RWPE2 (cell line): Measurements from ENCODE around the gene CDC42EP4.
A peak's percentile ranks its signal among the peaks of the same experiment; 100 is the strongest.

Experiments used
- ATAC-seq: fragments of 200-7000 bp; cut with Tn5 transposase; 3 replicates; pipeline ENCODE4 v1.9.1; 2021; ENCODE audit warnings: low read depth
- DNase-seq: peaks from one replicate; pipeline ENCODE4 v3.0.0-alpha.2; 2020; ENCODE audit warnings: low spot score
- H3K27ac ChIP-seq: fragments of 450-650 bp; 2 replicates; pipeline ENCODE4 v1.5.1; 2017; ENCODE audit warnings: mild to moderate bottlenecking; ENCODE audit not compliant: poor library complexity, severe bottlenecking
- H3K27me3 ChIP-seq: fragments of 250-450 bp; sonication (Bioruptor Pico); 2 replicates; pipeline ENCODE4 v1.5.1; 2021; ENCODE audit warnings: mild to moderate bottlenecking, moderate library complexity; ENCODE audit not compliant: insufficient read depth, poor library complexity, severe bottlenecking
- H3K36me3 ChIP-seq: fragments of 250-450 bp; sonication (Bioruptor Pico); 2 replicates; pipeline ENCODE4 v1.5.1; 2020; ENCODE audit warnings: low read depth, mild to moderate bottlenecking, moderate library complexity
- H3K4me1 ChIP-seq: fragments of 250-450 bp; sonication (Bioruptor Pico); 2 replicates; pipeline ENCODE4 v1.5.1; 2021; ENCODE audit warnings: mild to moderate bottlenecking, moderate library complexity; ENCODE audit not compliant: insufficient read depth, poor library complexity, severe bottlenecking
- H3K4me3 ChIP-seq: fragments of 250-450 bp; sonication (Bioruptor Pico); 2 replicates; pipeline ENCODE4 v1.5.1; 2021; ENCODE audit warnings: mild to moderate bottlenecking, moderate library complexity; ENCODE audit not compliant: severe bottlenecking
- H3K9me3 ChIP-seq: fragments of 250-450 bp; sonication (Bioruptor Pico); 2 replicates; pipeline ENCODE4 v1.5.1; 2021; ENCODE audit warnings: mild to moderate bottlenecking, moderate library complexity; ENCODE audit not compliant: severe bottlenecking
- TF ChIP-seq, protein P1 (sequence below): fragments of 450-650 bp; IDR thresholded peaks from one replicate; pipeline ENCODE4 v1.5.1; 2017; ENCODE audit warnings: mild to moderate bottlenecking, moderate library complexity; ENCODE audit not compliant: poor library complexity, severe bottlenecking

Gene CDC42EP4

DNA sequence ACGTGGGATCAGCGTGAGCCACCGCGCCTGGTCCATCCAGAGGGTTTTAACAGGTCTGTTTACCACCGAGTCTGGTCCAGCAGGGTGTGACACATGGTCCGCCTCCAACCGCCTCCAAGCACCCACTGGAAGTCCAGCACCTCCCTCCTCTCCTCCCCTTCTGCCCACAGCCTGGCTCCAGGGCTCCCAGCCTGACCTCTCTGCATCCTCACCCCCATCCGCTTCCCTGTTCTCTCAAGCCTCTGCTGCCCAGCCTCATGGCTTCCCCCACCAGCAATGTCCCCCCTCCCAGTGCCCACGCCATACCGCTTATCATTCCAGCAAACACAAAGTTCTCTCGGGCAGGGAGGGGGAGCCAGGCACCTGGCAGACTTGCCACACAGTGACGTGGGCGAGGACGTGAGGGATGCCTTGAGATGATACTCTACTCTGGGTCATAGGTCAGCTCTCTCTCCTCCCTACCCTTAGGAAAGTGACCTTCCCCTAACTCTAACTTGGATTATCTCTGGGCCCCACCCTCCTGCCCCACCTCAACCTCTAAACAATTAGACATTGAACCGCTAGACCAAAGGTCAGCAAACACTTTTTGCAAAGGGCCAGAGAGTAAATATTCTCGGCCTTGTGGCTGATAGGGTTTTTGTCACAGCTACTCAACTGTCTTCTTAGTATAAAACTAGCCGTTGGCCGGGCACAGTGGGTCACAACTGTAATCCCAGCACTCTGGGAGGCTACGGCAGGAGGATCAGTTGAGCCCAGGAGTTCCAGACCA is 23.1 kb downstream of the CDC42EP4 start:
- Histone ChIP-seq H3K36me3 (peaks cover 29% of the 10 kb centered on the region), H3K27ac (peak overlapping the region; percentile 89), H3K4me3 (no peak overlapping the region), H3K4me1 (peaks cover 63% of the 10 kb centered on the region), H3K9me3 (no peaks in the 10 kb centered on the region), H3K27me3 (no peaks in the 10 kb centered on the region)
- DNase-seq (no peak), ATAC-seq (peak; percentile 10; the same call in 1 of the 3 replicates)
- TF ChIP-seq, protein P1, sequence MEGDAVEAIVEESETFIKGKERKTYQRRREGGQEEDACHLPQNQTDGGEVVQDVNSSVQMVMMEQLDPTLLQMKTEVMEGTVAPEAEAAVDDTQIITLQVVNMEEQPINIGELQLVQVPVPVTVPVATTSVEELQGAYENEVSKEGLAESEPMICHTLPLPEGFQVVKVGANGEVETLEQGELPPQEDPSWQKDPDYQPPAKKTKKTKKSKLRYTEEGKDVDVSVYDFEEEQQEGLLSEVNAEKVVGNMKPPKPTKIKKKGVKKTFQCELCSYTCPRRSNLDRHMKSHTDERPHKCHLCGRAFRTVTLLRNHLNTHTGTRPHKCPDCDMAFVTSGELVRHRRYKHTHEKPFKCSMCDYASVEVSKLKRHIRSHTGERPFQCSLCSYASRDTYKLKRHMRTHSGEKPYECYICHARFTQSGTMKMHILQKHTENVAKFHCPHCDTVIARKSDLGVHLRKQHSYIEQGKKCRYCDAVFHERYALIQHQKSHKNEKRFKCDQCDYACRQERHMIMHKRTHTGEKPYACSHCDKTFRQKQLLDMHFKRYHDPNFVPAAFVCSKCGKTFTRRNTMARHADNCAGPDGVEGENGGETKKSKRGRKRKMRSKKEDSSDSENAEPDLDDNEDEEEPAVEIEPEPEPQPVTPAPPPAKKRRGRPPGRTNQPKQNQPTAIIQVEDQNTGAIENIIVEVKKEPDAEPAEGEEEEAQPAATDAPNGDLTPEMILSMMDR = no peak

DNA sequence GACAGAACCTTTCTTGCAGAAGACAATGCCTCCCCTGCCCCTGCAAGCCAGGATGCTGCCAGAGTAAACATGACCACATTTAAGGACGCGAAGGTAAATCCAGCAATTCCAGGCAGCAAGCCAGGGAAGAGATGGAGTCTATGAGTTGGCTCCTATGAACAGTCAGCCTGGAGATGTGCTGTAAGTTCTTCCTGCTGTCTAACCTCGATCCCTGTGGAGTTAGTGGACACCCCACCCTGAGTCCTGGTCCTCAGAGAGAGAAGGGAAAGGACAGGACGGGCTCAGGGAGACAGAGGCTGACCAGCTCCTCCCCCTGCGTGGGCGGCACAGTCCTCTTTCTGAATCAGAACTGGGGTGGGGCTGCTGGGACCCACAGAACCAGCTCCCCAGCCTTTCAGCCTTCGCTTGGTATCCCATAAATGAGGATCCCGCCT is 24.9 kb downstream of the CDC42EP4 start:
- peak; percentile 76 for DNase-seq
- Histone ChIP-seq H3K27me3 (no peaks in the 10 kb centered on the region), H3K9me3 (no peaks in the 10 kb centered on the region), H3K4me3 (no peak overlapping the region), H3K27ac (peak overlapping the region; percentile 25), H3K4me1 (peaks cover 45% of the 10 kb centered on the region), H3K36me3 (peaks cover 31% of the 10 kb centered on the region)
- TF ChIP-seq, protein P1 = no peak
- peak; percentile 12; the same call in 2 of the 3 replicates for ATAC-seq

DNA sequence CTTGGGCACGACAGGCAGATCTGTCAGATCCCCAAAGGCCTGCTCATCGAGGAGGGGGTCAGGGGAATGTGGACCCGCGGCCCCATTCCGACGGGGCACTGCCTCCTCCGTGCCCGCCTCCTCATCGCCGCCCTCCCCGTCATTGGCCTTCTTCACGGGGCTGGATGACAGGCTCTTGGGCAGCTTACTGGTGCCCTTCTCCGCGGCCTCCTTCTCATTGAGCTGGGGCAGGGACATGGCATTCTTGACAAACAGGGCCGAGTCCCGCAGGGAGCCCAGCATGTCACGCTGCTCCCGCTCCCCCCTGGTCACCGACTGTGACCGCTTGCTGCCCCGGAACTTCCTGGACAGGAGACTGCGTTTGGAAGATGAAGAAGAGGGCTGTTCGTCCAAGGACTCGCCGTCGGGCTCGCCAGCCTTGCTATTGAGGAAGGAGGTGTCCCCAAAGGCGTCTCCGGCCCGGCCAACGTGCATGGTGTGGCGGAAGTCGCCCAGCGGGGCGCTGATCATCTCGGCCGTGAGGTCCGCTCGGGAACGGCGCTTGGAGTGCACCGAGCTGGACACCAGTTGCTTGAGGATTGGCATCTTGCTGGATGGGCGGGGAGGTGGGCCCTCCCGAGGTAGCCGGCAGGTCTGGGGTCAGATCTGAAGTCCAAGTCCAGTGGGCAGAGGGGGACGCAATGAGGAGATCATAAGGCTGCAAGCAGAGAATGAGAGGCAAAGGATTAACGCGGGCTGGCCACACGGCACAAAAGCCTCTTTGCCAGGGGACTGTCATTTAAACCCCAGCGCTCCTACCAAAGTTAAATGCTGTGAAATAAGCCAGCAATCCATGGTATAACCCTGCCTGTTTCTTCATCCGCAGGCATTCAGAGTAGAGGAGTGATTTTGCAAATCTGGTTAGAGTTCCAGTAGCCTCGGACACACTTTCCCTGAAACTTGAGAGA is 25.6 kb downstream of the CDC42EP4 start:
- TF ChIP-seq, protein P1 = no peak
- Histone ChIP-seq H3K27me3 (no peaks in the 10 kb centered on the region), H3K27ac (peak overlapping the region; percentile 25), H3K36me3 (peaks cover 31% of the 10 kb centered on the region), H3K9me3 (no peaks in the 10 kb centered on the region), H3K4me1 (peaks cover 38% of the 10 kb centered on the region), H3K4me3 (no peak overlapping the region)
- ATAC-seq (no peak), DNase-seq (no peak)

DNA sequence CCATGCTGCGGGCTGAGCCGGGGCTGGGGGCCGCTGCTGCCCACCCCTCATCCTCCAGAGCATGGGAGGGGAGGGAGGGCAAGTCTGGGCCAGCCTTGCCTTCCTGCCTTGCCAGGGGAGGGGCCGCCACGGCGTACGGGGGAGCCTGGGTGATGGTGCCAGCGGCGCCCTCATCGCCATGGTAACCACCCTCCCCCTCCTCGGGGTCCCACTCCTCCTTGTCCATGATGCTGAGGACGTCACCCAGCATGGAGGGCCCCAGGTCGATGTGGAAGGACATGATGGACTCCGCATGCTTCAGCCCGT is 26.2 kb downstream of the CDC42EP4 start:
- Histone ChIP-seq H3K27me3 (no peaks in the 10 kb centered on the region), H3K4me1 (peaks cover 32% of the 10 kb centered on the region), H3K27ac (no peak overlapping the region), H3K9me3 (no peaks in the 10 kb centered on the region), H3K4me3 (no peak overlapping the region), H3K36me3 (peaks cover 31% of the 10 kb centered on the region)
- TF ChIP-seq, protein P1 = no peak
- DNase-seq (no peak), ATAC-seq (no peak)
